HG02571 (cell line): ENCODE data around the gene SLC4A8.
"Not testable (repeated sequence)": the region's sequence is repeated elsewhere in the genome, so short reads cannot be mapped to it uniquely, and the experiment has no call there.

Source experiments
- ATAC-seq: cut with Tn5 transposase; IDR thresholded peaks from one replicate; pipeline ENCODE4 v1.9.1; 2021; ENCODE audit warnings: mild to moderate bottlenecking, moderate library complexity; ENCODE audit not compliant: unreplicated experiment

SLC4A8 gene

DNA sequence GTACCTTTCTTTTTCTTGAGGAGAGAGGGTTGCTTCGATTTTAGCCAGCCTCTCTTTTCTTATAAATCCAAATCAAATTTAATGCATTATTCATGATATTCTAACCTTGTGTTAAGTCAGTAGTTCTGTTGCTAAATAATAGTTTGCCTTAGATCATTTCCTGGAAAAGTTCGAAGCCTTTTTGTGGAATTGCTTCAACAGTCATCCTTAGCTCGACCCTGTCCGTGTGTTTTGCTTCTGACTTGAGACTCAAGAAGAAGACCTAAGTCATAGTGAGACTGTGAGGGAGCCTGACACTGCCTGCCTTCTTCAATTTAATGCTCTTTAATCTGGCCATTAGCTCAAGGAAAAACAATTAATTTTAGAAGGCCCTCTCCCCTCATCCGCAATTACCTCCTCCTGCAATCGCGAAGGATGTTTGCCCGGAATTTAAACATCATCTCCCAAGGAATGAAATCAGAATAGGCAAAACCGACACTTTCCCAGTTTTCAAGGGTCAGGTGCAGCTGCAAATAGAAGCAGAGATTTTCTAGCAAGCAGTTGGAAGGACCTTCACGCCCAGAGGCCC lies 453 bp upstream of the SLC4A8 start:
- ATAC-seq, result no peak

DNA sequence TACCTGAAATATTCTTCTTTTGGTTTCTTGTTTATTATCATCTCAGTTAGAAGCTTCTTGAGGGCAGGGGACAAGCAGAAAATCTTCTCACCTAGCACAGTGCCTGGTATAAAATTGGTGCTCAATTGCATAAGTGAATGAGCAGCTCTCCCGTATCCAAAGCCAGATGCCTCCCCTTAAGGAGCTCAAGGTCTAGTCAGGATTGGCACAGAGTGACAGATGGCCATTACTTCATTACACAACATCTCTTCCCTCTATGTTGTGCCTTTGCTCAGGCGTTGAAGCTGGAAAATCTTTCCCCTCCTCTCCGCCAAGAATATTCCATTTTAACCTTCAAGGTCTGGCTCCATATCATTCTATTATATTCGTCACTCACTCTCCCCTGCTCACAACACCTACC lies 3.6 kb downstream of the SLC4A8 start:
- ATAC-seq, result no peak

DNA sequence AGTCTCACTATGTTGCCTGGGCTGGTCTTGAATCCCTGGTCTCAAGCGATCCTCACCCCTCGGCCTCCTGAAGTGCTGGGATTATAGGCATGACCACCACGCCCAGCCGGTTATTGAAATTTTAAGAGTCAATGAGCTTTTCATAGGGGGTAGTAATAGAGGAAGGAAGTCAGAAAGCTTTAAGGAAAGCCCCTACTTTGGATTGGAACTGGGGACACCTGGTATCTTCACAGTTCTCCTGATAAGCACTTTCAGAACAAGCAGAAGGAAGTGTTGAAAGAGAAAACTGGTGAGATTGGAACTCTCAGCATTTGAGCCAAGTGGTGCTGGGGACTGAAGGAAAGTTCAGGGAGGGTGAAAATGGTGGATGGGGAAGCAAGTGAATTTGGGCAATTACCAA lies 5.1 kb downstream of the SLC4A8 start:
- ATAC-seq, result no peak

DNA sequence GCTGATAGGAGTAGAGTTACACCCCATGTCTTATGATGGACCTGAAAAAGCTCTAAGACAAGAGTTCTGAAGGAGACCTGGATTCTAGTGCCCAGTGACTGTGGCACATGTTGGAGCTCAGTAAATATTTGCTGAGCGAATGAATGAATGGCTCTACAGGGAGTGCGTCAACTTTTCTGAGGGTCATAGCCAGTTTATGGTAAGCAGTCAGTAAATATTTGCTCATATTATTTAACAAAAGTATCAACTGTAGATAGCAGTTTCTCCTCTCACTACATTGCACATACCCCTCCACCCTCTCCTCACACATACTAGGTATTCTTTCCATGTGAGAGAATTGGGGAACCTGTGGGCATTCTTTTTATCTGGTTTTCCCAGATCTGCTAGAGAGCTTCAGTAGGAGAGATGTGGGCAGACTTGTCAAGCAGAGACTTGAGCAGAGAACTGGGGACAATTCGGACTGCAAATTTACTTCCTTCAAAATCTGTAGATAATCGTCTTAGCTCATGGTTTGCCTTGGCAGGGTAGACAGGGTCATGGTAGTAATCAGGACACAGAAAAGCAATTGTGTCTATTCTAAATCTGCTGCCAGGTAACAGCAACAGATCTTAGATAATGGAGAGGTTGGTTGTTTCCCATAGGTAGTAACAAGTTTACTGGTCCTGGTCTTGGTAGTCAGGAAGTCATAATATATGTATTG lies 5.7 kb downstream of the SLC4A8 start:
- no peak for ATAC-seq

DNA sequence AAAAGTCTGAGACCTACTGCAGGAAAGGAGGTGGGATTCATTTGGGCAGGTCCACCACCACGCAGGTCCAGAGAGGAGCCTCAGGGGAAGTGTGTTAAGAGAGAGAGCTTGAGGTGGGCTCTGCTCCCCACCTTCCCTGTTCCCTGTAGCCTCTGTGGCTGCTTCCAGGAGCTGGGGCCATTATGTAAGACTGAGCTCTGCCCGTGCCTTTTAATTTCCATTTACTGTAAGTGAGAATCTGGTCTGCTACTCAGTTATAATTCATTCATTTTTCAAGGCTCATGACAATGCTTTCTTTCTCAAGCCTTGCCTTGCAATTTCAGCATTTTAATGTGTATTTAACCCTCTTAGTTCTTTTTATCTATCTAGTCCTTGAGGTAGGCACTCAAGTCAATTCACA lies 8.3 kb downstream of the SLC4A8 start:
- ATAC-seq, result no peak

DNA sequence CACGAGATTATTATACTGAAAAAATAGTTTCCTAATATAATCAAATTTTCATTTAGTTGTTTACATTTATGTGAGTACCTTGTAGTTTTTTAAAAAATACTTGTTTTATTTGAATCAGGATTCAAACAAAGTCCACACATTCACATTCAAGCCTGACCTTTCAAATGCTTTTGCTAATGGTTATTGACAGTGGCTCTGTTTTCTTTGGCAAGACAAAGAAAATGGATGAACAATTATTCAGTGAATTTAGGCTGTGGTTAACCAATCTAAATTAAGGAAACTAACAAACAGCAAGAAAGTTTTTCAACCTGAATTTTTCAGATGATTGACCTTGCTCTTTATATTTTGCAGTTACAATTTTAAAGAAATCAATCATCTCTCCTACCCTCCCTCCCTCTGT lies 9.7 kb downstream of the SLC4A8 start:
- no peak for ATAC-seq

DNA sequence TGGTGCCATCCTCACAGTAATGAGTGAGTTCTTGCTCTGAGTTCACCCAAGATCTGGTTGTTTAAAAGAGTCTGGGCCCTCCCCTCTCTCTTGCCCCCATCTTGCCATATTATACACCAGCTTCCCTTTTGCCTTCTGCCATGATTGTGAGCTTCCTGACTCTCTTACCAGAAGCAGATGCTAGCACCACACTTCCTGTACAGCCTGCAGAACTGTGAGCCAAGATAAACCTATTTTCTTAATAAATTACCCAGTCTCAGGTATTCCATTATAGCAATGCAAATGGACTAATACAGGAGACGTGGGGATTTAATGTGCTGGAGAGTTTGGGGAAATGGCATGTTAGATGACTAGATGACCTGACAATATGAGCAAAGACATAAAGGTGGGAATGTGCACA lies 12.8 kb downstream of the SLC4A8 start:
- ATAC-seq, result no peak

DNA sequence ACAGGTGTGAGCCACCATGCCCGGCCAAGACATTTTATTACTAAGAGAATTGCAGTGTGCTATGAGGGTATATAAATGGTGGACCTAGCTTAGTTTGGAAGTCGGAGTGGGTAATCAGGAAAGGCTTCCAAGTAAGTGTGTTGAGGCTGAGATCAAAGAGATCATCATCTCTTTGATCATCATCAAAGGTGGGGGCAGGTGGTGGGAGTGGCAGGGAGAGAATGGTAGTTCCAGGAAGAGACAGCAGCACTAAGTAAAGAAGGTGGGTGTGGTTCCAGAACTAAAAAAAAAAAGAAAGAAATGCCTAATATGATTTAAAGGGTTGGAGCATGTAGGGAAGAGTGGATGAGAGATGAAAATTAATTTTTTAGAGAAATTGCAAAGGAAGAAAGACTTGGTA lies 14.7 kb downstream of the SLC4A8 start:
- no peak for ATAC-seq

DNA sequence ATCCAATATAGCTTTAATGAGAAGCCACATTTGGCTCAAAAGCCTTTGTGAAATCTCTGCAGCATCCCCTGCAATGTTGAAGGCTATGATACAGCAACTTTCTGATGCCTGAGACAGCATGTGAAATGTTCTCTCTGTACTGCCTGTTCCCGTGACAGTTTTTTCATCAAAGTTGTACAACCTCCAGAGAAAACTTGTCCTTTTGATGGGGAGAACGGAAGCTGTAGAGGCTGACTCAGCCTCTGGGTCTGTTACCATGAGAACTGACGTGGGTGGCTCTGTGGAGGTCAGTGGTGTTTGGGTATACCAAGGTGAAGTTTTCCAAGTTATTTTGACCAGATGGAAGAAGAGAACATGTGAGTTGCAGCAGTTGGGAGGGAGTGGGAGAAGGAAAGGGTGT lies 17.0 kb downstream of the SLC4A8 start:
- no peak for ATAC-seq

DNA sequence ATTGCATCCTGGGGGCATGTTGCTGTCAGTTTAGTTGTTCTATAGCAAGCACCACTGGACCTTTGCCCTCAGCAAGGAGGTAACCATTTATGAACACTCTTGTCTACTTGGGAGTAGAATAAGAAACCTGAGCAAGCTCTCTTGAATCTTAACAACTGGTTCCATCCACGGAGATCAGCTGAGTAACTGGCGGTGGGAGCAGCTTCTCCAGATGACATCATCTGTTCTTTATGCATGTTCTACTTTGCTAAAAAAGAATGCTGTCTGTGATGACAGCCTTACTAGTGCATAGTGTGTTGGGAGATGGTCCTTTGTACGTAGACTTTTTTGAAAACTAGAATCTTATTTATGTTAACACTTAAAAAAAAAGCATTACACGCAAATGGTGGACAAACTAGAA lies 17.7 kb downstream of the SLC4A8 start:
- no peak for ATAC-seq

DNA sequence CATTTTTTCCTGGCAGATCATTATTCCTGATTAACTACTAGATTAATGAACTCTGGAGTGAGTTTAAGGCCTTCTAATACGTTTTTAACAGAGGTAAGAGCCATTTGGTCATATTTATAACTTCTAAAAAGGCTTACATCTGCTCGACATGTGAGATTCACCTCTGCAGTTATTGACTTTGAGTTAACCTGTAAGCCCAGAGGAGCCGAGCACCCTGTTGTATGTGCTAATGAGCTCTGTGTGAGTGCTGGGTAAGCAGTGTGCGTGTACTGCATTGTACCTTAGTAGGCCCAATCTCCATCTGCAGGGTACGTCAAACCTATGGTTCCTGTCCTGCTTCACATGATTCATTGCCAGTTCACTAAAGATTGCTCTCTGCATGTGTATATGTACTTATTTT lies 18.9 kb downstream of the SLC4A8 start:
- ATAC-seq, result no peak

DNA sequence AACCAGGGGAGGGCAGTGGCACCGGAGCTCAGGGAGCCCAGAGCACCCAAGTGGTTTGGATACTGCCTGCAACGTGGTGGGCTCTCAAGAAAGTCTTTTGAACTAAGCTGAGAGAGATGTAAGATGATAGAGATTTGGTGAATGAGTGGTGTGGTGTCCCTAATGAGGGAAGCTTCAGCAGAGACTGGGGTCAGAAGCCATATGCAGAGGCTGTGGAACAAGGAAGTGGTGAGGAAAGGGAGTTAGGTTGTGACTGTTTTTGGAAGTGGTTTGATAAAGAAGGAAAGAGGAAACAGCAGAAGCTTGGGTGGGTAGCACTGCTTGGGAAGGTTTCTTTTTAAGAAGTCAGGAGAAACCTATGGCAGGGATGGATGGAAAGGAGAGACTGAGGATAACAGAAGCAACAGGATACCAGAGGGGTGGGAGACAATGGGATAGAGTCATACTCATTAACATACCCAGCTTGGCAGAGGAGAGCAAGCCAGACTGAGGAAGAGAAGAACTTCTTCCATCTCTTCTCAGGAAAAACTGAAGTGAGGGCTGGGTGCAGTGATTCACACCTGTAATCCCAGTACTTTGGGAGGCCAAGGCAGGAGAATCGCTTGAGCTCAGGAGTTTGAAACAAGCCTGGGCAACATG lies 24.1 kb downstream of the SLC4A8 start:
- ATAC-seq, result no peak

DNA sequence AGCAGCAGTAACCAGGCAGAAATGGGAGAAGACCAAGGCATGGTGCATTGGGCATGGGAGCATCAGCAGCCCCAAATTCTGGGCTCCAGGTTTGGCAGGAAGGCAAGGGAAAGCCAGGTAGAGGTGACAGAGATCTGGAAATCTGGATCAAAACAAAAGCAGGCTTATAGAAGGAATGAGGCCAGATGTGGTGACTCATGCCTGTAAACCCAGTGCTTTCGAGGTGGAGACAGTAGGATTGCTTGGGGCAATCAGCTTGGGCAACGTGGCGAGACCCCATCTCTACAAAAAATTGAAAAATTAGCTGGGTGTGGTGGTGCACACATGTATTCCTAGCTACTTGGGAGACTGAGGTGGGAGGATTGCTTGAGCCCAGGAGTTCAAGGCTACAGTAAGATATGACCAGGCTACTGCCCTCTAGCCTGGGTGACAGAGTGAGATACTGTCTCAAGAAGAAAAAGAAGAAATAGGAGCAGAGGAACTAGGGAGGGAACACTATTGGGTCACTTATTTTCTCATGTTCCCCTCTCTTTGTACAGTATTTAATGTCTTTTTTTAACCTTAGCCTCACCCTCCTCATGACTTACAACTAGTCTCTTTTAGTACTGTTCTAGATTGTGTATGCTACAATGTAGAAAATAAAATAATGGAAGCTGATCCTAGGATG lies 25.1 kb downstream of the SLC4A8 start:
- no peak for ATAC-seq

DNA sequence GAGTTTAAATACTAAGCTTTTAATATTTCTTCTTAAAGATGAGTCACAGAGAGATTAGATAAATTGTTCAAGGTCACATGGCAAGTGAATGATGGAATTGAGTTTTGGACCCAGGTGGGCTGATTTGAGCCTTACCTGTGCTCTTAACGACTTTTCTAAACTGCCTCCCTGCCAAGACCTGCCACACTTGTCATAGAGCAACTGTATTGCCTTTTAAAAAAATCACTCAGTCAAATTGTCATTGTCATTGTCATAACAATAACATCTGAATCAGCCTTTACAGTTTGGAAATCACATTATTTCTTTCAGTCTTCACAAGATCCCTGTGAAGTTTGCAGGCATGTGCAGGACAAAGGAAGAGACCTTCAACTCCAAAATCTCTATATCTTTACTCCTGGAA lies 25.7 kb downstream of the SLC4A8 start:
- no peak for ATAC-seq

DNA sequence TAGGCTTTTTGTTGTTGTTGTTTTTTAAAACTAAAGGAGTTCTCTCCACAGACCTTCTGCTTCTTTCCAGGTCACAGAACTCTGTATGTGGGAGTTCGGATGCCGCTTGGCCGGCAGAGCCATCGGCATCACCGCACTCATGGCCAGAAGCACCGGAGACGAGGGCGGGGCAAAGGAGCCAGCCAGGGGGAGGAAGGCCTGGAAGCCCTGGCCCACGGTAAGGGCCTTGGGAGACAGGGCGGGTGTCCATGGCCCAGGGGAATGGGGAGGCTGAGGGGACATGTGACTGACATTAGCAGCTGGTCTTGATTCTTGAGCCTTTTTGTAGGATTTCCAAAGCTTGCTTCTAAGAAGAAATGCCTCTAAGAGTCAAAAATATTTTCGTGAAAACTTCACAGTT lies 26.2 kb downstream of the SLC4A8 start:
- no peak for ATAC-seq

DNA sequence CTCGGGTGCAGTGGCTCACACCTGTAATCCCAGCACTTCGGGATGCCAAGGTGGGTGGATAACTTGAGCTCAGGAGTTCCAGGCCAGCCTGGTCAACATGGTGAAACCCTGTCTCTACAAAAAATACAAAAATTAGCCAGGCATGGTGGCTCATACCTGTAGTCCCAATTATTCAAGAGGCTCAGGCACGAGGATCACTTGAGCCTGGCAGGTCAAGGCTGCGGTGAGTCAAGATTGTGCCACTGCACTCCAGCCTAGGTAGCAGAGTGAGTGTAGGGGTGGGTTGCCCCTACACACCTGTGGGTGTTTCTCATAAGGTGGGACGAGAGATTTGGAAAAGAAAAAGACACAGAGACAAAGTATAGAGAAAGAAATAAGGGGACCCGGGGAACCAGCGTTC lies 29.4 kb downstream of the SLC4A8 start:
- not testable (repeated sequence) for ATAC-seq

DNA sequence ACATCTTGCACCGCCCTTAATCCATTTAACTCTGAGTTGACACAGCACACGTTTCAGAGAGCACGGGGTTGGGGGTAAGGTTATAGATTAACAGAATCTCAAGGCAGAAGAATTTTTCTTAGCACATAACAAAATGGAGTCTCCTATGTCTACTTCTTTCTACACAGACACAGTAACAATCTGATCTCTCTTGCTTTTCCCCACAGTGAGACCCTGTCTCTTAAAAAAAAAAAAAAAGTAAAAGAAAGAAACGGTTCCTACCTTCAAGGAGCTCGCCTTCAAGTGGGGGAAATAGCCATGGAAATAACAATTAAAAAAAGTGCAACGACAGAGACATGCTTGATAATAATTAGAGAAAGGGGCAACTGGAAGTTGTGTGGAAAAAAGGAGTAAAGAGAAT lies 30.4 kb downstream of the SLC4A8 start:
- ATAC-seq, result not testable (repeated sequence)

DNA sequence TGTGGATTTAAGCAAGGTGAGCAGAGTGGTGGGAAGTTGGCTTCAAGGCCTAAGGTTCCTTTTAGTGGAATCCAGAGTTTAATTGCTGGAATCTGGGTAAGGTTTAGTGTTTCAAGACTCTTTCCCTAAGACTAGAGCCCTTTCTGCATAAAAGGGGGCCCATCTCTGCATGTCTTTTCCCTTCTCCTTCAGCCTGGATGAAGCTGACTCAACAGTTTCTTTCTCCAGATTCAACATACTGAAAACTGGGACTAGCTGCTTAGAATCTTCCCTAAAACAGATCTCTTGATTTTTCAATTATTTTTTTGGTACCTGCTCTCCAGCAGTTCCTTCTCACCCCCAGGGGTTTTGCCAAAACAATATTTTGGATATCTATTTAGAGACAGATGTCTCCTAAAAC lies 34.0 kb downstream of the SLC4A8 start:
- ATAC-seq, result no peak

DNA sequence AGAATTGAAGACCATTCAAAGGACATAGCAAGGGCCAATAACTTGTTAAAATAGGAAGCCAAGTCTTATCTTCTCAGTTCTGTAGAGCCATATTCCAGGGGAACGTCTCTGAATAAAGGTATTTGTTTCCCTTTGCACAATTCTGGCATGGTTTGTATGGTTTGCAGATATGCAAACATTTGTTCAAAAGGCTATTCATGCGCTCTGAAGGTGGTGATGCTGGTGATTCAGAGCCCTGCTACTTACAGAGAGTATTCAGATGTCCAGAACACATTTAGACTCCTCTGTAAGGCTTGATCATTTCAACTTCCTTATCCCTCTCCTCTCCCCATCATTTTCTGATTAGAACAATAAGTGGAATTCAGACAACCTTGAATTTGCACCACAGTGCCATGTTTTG lies 35.9 kb downstream of the SLC4A8 start:
- ATAC-seq, result no peak

DNA sequence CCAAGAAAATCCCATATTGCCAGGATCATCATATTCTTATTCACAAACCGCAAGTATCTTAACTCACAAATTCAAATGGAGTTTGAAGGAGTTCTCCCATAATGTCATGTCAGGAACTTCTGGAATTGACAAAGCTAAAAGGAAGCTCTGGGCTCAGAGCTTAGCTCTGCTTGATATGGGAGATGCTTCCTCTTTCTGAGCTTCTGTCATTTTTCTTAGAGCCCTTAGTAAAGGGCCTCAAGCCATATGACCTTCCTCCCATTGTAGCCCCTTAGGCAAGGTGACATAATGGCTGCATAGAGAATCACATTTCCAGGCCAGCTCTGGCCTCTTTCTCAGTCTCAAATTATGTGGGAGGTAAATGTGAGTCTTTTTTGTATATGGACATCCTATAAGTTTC lies 40.9 kb downstream of the SLC4A8 start:
- ATAC-seq, result no peak

DNA sequence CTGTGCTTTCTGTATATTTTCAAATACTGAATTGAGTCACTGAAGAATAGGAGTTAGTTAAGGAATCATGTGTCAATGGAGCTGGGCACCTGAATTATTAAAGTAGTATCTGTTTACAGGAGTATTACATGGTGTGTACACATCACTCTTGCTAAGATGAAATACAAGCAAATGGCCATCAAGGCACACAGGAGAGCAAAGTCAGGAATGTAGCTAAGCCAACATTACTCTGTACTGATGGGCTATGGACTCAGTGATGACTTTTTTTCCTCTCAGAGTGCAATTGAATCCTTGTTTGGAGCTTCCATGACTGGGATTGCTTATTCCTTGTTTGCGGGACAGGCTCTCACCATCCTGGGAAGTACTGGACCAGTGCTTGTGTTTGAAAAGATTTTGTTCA lies 45.5 kb downstream of the SLC4A8 start:
- ATAC-seq, result no peak
